ENCODE results near the gene OR6S1. TPM values are rescaled to one million over a fixed set of nuclear protein-coding genes. Genes with fewer than 3 reads are reported as not detected.
A peak's percentile ranks its signal among the peaks of the same experiment; 100 is the strongest.

OR6S1 gene
- polyA plus RNA-seq, 1 donor from 2014 or later = not detected

- Histone ChIP-seq H3K4me2 (ENCODE audit: low read length) (peak overlapping the region; percentile 81), H3K36me3 (ENCODE audit: insufficient read depth, low read length) (no peaks in the 10 kb centered on the region), H3K27ac (ENCODE audit: low read length) (no peak overlapping the region), H4K20me1 (ENCODE audit: insufficient read depth) (no peaks in the 10 kb centered on the region), H3K4me3 (ENCODE audit: low read length) (peak overlapping the region; percentile 69), H3K9me2 (ENCODE audit: insufficient read depth, low read length) (no peaks in the 10 kb centered on the region), H3K79me2 (replicated peaks; ENCODE audit: insufficient read depth, low read length) (no peaks in the 10 kb centered on the region), H3K9me3 (ENCODE audit: low read length) (no peaks in the 10 kb centered on the region), H3F3A (ENCODE audit: insufficient read depth, low read length, poor library complexity, severe bottlenecking) (no peaks in the 10 kb centered on the region), H2AFZ (ENCODE audit: low read depth, low read length) (no peak overlapping the region), H3K27me3 (ENCODE audit: insufficient read depth, low read depth, low read length) (peaks cover 91% of the 10 kb centered on the region), H3K9ac (ENCODE audit: low read length) (peak overlapping the region; percentile 6)
- TF ChIP-seq TAF1 (IDR thresholded peaks at IDR 0.05; ENCODE audit: low read depth) = no peak
- TF ChIP-seq, protein P1, sequence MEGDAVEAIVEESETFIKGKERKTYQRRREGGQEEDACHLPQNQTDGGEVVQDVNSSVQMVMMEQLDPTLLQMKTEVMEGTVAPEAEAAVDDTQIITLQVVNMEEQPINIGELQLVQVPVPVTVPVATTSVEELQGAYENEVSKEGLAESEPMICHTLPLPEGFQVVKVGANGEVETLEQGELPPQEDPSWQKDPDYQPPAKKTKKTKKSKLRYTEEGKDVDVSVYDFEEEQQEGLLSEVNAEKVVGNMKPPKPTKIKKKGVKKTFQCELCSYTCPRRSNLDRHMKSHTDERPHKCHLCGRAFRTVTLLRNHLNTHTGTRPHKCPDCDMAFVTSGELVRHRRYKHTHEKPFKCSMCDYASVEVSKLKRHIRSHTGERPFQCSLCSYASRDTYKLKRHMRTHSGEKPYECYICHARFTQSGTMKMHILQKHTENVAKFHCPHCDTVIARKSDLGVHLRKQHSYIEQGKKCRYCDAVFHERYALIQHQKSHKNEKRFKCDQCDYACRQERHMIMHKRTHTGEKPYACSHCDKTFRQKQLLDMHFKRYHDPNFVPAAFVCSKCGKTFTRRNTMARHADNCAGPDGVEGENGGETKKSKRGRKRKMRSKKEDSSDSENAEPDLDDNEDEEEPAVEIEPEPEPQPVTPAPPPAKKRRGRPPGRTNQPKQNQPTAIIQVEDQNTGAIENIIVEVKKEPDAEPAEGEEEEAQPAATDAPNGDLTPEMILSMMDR (IDR thresholded peaks at IDR 0.05; ENCODE audit: poor library complexity, severe bottlenecking) = no peak
- TF ChIP-seq MXI1 (conservative IDR thresholded peaks at IDR 0.05; ENCODE audit: poor library complexity, severe bottlenecking) = no peak
- no peak for TF ChIP-seq REST (IDR thresholded peaks at IDR 0.05; ENCODE audit: borderline replicate concordance)
- no peak for TF ChIP-seq POLR2AphosphoS5 (IDR thresholded peaks at IDR 0.05)
- TF ChIP-seq RAD21 (conservative IDR thresholded peaks at IDR 0.05) = no peak
- no peak for TF ChIP-seq EZH2 (IDR thresholded peaks at IDR 0.05; ENCODE audit: borderline replicate concordance, insufficient read depth, low read length, poor library complexity, severe bottlenecking)
- no peak for TF ChIP-seq EP300 (conservative IDR thresholded peaks at IDR 0.05; ENCODE audit: poor library complexity, severe bottlenecking)
- TF ChIP-seq SMC3 (conservative IDR thresholded peaks at IDR 0.05; ENCODE audit: poor library complexity) = no peak
Measured at GRCh38 chr14:20631023-20631879, 10.2 kb downstream of the OR6S1 start.

DNA sequence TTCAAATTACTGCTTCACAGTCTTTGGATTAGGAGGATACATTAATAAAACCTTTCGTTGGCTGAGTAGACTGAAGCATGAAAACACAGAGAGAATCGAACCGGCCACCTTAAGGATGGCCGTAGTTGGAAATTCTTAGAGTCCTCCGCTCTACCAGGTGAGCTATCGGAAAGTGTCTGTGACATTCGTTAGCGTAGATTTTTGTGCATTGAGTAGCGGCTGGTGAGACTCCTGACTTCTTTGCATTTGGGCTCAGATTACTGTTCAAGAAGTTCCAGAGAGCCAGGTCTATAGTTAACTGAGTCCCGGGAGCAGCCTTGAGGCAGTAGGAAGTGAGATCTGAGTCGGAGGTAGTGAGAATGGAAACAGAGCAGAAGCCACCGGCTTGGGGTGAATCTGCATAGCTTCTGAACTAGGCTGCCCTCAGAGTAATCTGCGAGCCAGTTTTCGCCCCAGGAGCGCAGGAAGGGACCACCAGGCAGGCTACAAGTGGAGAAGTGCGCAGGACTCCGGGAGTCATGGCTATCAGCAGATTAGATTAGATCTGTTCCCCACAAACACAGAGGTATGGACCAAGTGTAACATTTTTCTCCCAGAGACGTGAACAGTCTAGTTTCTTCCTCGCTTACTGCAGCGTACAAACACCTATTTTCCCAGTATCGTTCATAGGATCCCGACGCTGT is 11.0 kb downstream of the OR6S1 start:
- Histone ChIP-seq H3K4me3 (ENCODE audit: low read length) (peak overlapping the region; percentile 69), H3K36me3 (ENCODE audit: insufficient read depth, low read length) (no peaks in the 10 kb centered on the region), H3K9me2 (ENCODE audit: insufficient read depth, low read length) (no peaks in the 10 kb centered on the region), H4K20me1 (ENCODE audit: insufficient read depth) (no peaks in the 10 kb centered on the region), H3K9ac (ENCODE audit: low read length) (no peak overlapping the region), H3K4me2 (ENCODE audit: low read length) (peak overlapping the region; percentile 81), H3F3A (ENCODE audit: insufficient read depth, low read length, poor library complexity, severe bottlenecking) (no peaks in the 10 kb centered on the region), H3K79me2 (replicated peaks; ENCODE audit: insufficient read depth, low read length) (no peaks in the 10 kb centered on the region), H2AFZ (ENCODE audit: low read depth, low read length) (no peak overlapping the region), H3K27ac (ENCODE audit: low read length) (no peak overlapping the region), H3K9me3 (ENCODE audit: low read length) (no peaks in the 10 kb centered on the region), H3K27me3 (ENCODE audit: insufficient read depth, low read depth, low read length) (peaks cover 99% of the 10 kb centered on the region)
- TF ChIP-seq, protein P1 (IDR thresholded peaks at IDR 0.05; ENCODE audit: poor library complexity, severe bottlenecking) = no peak
- TF ChIP-seq SMC3 (conservative IDR thresholded peaks at IDR 0.05; ENCODE audit: poor library complexity) (no peak), REST (IDR thresholded peaks at IDR 0.05; ENCODE audit: borderline replicate concordance) (no peak), EP300 (conservative IDR thresholded peaks at IDR 0.05; ENCODE audit: poor library complexity, severe bottlenecking) (no peak), TAF1 (IDR thresholded peaks at IDR 0.05; ENCODE audit: low read depth) (no peak), MXI1 (conservative IDR thresholded peaks at IDR 0.05; ENCODE audit: poor library complexity, severe bottlenecking) (no peak), EZH2 (IDR thresholded peaks at IDR 0.05; ENCODE audit: borderline replicate concordance, insufficient read depth, low read length, poor library complexity, severe bottlenecking) (no peak), RAD21 (conservative IDR thresholded peaks at IDR 0.05) (no peak), POLR2AphosphoS5 (IDR thresholded peaks at IDR 0.05) (no peak)

Data from neural cell (in vitro differentiated cells).